BJ (cell line): Measurements from ENCODE around the gene CA12. TPM values are rescaled to one million over a fixed set of nuclear protein-coding genes. Genes with fewer than 3 reads are reported as not detected.

Experiments
- CTCF ChIA-PET: fragments of 350-600 bp; formaldehyde crosslinking; extraction: SDS; loops from one replicate; lab custom pipeline; 2021; ENCODE audit warnings: antibody characterized with exemption, inconsistent platforms; lab: Yijun Ruan, JAX
- POLR2A ChIA-PET: fragments of 300-600 bp; sonication (Branson Sonifier 250); formaldehyde crosslinking; extraction: SDS; loops from one replicate; lab custom pipeline; 2021; ENCODE audit warnings: antibody characterized with exemption; lab: Charles Lee
- DNase-seq: peaks from one replicate; pipeline ENCODE4 v3.0.0-alpha.2; 2011; ENCODE audit warnings: low read depth
- H3K27me3 ChIP-seq: 2 replicates; pipeline ENCODE4 v1.6.0; 2011; ENCODE audit warnings: low read length; ENCODE audit not compliant: control insufficient read depth, insufficient read depth
- H3K36me3 ChIP-seq: 2 replicates; pipeline ENCODE4 v1.5.1; 2011; ENCODE audit warnings: low read length; ENCODE audit not compliant: control insufficient read depth, insufficient read depth
- H3K4me3 ChIP-seq: 2 replicates; pipeline ENCODE4 v1.5.1; 2011; ENCODE audit warnings: low read depth, mild to moderate bottlenecking, control low read depth, low read length
- polyA plus RNA-seq: library from polyadenylated mRNA; depleted of rRNA; stranded (reverse); fragments of >200 nt; gene quantifications from 2 replicates; pipeline ENCODE4 v1.2.3, GENCODE V29; 2011
- TF ChIP-seq, protein P1 (sequence below): IDR thresholded peaks from 2 replicates; pipeline ENCODE4 v1.5.1; 2011; ENCODE audit warnings: low read depth, mild to moderate bottlenecking, control low read depth, inconsistent platforms, low read length, moderate library complexity; ENCODE audit not compliant: insufficient read depth

CA12 gene
- polyA plus RNA-seq, 1 experiment: 16.9 TPM

DNA sequence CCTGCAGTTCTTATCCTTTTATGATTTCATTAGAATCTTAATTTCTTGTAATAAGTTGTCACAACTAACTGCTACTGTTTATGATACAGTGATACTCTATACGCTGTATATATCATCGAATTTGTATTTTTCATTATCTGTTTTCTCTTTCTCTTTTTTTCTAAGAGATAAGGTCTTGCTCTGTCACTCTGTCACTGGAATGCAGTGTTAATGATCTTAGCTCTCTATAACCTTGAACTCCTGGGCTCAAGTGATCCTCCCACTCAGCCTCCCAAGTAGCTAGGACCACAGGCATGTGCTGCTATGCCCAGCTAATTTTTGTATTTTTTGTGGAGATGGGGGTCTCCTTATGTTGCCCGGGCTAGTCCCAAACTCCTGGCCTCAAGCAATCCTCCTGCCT, 89.4 kb downstream of the CA12 start:
- Histone ChIP-seq H3K4me3 (no peak overlapping the region), H3K27me3 (no peaks in the 10 kb centered on the region), H3K36me3 (0 out of 2 replicates have a peak, but pooled peaks cover 2% of the 10 kb centered on the region)
- TF ChIP-seq, protein P1, sequence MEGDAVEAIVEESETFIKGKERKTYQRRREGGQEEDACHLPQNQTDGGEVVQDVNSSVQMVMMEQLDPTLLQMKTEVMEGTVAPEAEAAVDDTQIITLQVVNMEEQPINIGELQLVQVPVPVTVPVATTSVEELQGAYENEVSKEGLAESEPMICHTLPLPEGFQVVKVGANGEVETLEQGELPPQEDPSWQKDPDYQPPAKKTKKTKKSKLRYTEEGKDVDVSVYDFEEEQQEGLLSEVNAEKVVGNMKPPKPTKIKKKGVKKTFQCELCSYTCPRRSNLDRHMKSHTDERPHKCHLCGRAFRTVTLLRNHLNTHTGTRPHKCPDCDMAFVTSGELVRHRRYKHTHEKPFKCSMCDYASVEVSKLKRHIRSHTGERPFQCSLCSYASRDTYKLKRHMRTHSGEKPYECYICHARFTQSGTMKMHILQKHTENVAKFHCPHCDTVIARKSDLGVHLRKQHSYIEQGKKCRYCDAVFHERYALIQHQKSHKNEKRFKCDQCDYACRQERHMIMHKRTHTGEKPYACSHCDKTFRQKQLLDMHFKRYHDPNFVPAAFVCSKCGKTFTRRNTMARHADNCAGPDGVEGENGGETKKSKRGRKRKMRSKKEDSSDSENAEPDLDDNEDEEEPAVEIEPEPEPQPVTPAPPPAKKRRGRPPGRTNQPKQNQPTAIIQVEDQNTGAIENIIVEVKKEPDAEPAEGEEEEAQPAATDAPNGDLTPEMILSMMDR: no peak
- ChIA-PET POLR2A (no interaction called here), CTCF (interaction anchor here (1.1 to 6.0 kb wide), 6 partner anchors 14 to 775 kb away, joined by 3 to 69 read pairs (median 6); no protein-coding TSS in a partner anchor)
- no peak for DNase-seq

DNA sequence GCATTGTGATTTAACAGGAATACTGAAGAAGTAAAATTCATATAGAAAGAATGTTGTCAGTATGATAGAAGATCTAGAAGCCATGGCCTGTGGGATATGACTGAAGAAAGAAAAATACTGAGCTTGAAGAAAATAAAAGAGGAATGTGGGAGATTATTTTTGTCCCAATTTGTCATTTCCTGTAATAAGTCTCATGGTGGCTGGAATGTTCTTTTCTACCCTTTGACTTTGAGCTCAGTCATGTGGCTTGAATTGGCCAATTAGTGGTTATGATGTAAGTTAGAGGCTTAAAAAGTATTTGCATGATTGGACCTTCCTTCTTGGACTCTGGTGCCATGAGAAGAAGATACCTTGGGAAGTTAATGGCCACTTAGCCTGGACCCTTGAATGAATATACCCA, 90.1 kb downstream of the CA12 start:
- H3K4me3 ChIP-seq: no peak overlapping the region
- peak; percentile 82 for DNase-seq
- TF ChIP-seq, protein P1: no peak
- H3K27me3 ChIP-seq: no peaks in the 10 kb centered on the region
- POLR2A ChIA-PET: interaction anchor here (0.5 to 0.6 kb wide), 3 partner anchors 14 to 141 kb away, joined by 4 to 5 read pairs (median 4); no protein-coding TSS in a partner anchor
- H3K36me3 ChIP-seq: 0 out of 2 replicates have a peak, but pooled peaks cover 2% of the 10 kb centered on the region
- CTCF ChIA-PET: interaction anchor here (0.6 to 6.0 kb wide), 10 partner anchors 15 to 1175 kb away, joined by 3 to 69 read pairs (median 4); no protein-coding TSS in a partner anchor

DNA sequence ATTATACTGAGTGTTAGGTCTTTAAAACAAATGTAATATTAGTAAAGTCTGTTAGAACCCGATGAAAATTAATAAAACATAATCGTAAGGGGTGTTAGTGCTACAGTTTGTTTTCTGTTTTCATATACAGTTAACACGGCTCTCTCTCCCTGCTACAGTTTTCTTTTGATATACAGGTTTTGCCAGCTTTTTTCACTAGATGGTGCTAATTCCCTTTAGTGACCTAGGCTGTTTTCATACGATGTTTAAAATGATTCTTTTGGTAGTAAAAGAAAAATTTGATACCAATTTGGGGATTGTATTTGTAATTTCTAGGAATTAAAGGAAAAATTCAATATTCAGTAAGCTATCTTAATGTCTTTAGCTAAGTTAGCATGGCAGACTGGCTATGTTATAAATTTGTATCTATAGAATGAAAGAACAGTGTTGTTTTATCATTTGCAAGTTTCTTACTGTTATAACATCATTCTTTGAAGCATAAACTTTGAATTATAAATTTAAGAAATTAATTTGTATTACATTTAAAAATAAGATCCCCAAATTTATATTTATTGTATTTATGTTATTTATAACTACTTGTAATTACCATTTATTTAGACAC, 92.8 kb downstream of the CA12 start:
- Histone ChIP-seq H3K27me3 (no peaks in the 10 kb centered on the region), H3K36me3 (peaks cover 3% of the 10 kb centered on the region), H3K4me3 (no peak overlapping the region)
- DNase-seq: peak; percentile 15
- TF ChIP-seq, protein P1: peak; percentile 66
- ChIA-PET CTCF (interaction anchor here (0.7 to 6.0 kb wide), 9 partner anchors 9 to 210 kb away, joined by 3 to 69 read pairs (median 3); partner anchors contain the start of gene APH1B), POLR2A (interaction anchor here (0.6 to 0.7 kb wide), 2 partner anchors 154 to 321 kb away, joined by 3 read pairs; no protein-coding TSS in a partner anchor)

DNA sequence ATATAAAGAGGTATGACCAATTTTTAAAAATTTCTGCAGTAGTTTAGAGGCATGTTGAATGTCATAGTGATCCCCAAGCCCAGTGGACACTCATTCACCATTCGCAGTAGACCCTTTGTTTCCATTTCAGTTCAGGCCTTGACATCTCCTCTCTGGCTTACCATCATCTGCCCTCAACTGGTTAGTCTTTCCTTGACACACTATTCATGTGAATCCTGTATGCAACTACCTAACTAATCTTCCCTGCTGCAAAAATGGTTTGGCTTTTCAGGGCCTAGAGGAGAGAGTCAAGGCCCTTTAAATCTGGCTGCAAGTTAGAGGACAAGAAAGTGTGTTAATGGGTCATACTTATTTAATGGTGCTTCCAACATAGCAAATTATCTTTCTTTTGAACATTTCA, 93.3 kb downstream of the CA12 start:
- no peaks in the 10 kb centered on the region for H3K27me3 ChIP-seq
- POLR2A ChIA-PET: interaction anchor here (0.7 kb wide), 1 partner anchor 322 kb away, joined by 3 read pairs; no protein-coding TSS in a partner anchor
- H3K4me3 ChIP-seq: no peak overlapping the region
- TF ChIP-seq, protein P1: no peak
- DNase-seq: no peak
- CTCF ChIA-PET: interaction anchor here (1.0 to 6.0 kb wide), 7 partner anchors 10 to 117 kb away, joined by 3 to 69 read pairs (median 4); partner anchors contain the start of genes APH1B and CA12
- H3K36me3 ChIP-seq: peaks cover 3% of the 10 kb centered on the region

DNA sequence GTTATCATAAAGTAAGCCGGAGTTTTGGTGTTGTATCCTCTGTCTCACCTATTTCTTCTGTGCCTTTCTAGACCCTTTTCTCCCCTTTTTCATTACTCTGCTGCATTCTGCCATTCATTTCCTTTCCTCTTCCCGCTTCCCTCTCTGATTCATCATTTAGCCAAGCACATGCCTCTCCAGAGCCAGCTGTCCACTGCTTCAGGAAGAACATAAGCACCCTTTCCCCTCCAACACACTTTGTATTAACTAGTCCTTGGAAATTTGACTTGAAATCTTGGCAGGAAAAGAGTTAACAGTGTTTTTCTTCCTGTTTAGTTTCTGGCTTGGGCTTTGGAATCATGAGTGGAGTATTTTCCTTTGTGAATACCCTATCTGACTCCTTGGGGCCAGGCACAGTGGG, 94.5 kb downstream of the CA12 start:
- ChIA-PET CTCF (interaction anchor here (0.7 to 6.0 kb wide), 4 partner anchors 9 to 218 kb away, joined by 3 to 69 read pairs (median 30); no protein-coding TSS in a partner anchor), POLR2A (interaction anchor here (0.6 kb wide), 1 partner anchor 102 kb away, joined by 3 read pairs; no protein-coding TSS in a partner anchor)
- H3K27me3 ChIP-seq: no peaks in the 10 kb centered on the region
- TF ChIP-seq, protein P1: no peak
- H3K36me3 ChIP-seq: peaks cover 3% of the 10 kb centered on the region
- no peak for DNase-seq
- no peak overlapping the region for H3K4me3 ChIP-seq
